GM19328 (cell line): ENCODE measurements around the gene MRPS25.

Experiments used
- ATAC-seq: cut with Tn5 transposase; IDR thresholded peaks from one replicate; pipeline ENCODE4 v1.9.1; 2021; ENCODE audit warnings: mild to moderate bottlenecking, moderate library complexity; ENCODE audit not compliant: unreplicated experiment

MRPS25 gene

GRCh38 chr3:15083252-15083651 is 18.1 kb upstream of the MRPS25 start:
- no peak for ATAC-seq

- ATAC-seq: no peak
These were observed 17.0 kb upstream of the MRPS25 start for GRCh38 chr3:15081960-15082664.

GRCh38 chr3:15079091-15079490 is 14.0 kb upstream of the MRPS25 start:
- no peak for ATAC-seq

- ATAC-seq: no peak
These were observed 9.4 kb upstream of the MRPS25 start for GRCh38 chr3:15074500-15074899.

- no peak for ATAC-seq
These were observed 6.6 kb upstream of the MRPS25 start for GRCh38 chr3:15071699-15072098.

- ATAC-seq: no peak
These were observed 4.3 kb upstream of the MRPS25 start for GRCh38 chr3:15069441-15069840.

GRCh38 chr3:15066467-15066866 is 1.4 kb upstream of the MRPS25 start:
- no peak for ATAC-seq

GRCh38 chr3:15065550-15066007 is 464 bp upstream of the MRPS25 start:
- no peak for ATAC-seq

GRCh38 chr3:15064299-15064834 is 748 bp downstream of the MRPS25 start:
- ATAC-seq: peak; percentile 15

GRCh38 chr3:15063656-15064286 is 1.3 kb downstream of the MRPS25 start:
- ATAC-seq: no peak

GRCh38 chr3:15063238-15063637 is 1.9 kb downstream of the MRPS25 start:
- no peak for ATAC-seq

GRCh38 chr3:15060029-15060428 is 5.1 kb downstream of the MRPS25 start:
- no peak for ATAC-seq

GRCh38 chr3:15056676-15057404 is 8.3 kb downstream of the MRPS25 start:
- no peak for ATAC-seq

GRCh38 chr3:15055019-15055557 is 10.0 kb downstream of the MRPS25 start:
- peak; percentile 37 for ATAC-seq

- ATAC-seq: no peak
These were observed 11.6 kb downstream of the MRPS25 start for GRCh38 chr3:15053541-15053940.

GRCh38 chr3:15052335-15053242 is 12.5 kb downstream of the MRPS25 start:
- ATAC-seq: no peak

GRCh38 chr3:15051531-15051930 is 13.6 kb downstream of the MRPS25 start:
- ATAC-seq: peak; percentile 61

GRCh38 chr3:15050405-15051092 is 14.6 kb downstream of the MRPS25 start:
- peak; percentile 85 for ATAC-seq

- ATAC-seq: no peak
These were observed 15.5 kb downstream of the MRPS25 start for GRCh38 chr3:15049584-15049983.

GRCh38 chr3:15045667-15046066 is 19.4 kb downstream of the MRPS25 start:
- ATAC-seq: no peak
